GM12878 (cell line): Measurements from ENCODE around the gene CD72.

Experiments used
- CTCF ChIP-seq, 3 experiments: IDR thresholded peaks in 2 of 3; conservative IDR thresholded peaks in 1 of 3; 2 replicates each; pipeline ENCODE4 v1.5.1; 2011; ENCODE audit warnings: low read depth in 3 of 3, low read length in 3 of 3, mild to moderate bottlenecking in 3 of 3, control low read depth in 2 of 3, moderate library complexity in 2 of 3, inconsistent platforms in 1 of 3, mixed read lengths in 1 of 3; ENCODE audit not compliant: control insufficient read depth in 2 of 3, insufficient read depth in 1 of 3; ENCODE audit errors: extremely low read depth in 1 of 3
- ELK1 ChIP-seq: IDR thresholded peaks from 2 replicates; pipeline ENCODE4 v1.6.1; 2012; ENCODE audit warnings: low read depth, low read length, improper control_type of control experiment
- NRF1 ChIP-seq: conservative IDR thresholded peaks from 2 replicates; pipeline ENCODE4 v1.6.1; 2011; ENCODE audit warnings: mild to moderate bottlenecking, low read depth, low read length, improper control_type of control experiment
- PML ChIP-seq: IDR thresholded peaks from 2 replicates; pipeline ENCODE4 v1.6.1; 2012; ENCODE audit warnings: low read length, inconsistent platforms
- SRF ChIP-seq, 2 experiments: IDR thresholded peaks; 2 replicates each; pipeline ENCODE4 v1.6.1; 2011; ENCODE audit warnings: low read depth in 2 of 2, low read length in 2 of 2, mild to moderate bottlenecking in 1 of 2, moderate library complexity in 1 of 2

GRCh38 chr9:35636135-35636876 is 18.1 kb upstream of the CD72 start:
- TF ChIP-seq CTCF (IDR thresholded peaks at IDR 0.05 in 2 of 3, conservative IDR thresholded peaks at IDR 0.05 in 1 of 3; ENCODE audit: control insufficient read depth in 2 of 3, extremely low read depth in 1 of 3, insufficient read depth in 1 of 3, low read depth in 3 of 3, low read length in 3 of 3): no peak
- no peak for TF ChIP-seq ELK1
- no peak for TF ChIP-seq NRF1
- TF ChIP-seq PML: no peak
- no peak for TF ChIP-seq SRF (IDR thresholded peaks at IDR 0.05; ENCODE audit: low read depth in 2 of 2, low read length in 2 of 2)
